HUES64 (cell line): ENCODE data around the gene C2orf72. TPM values are rescaled to one million over a fixed set of nuclear protein-coding genes. Genes with fewer than 3 reads are reported as not detected.
A peak's percentile ranks its signal among the peaks of the same experiment; 100 is the strongest.

Source experiments
- H3K27ac ChIP-seq: 2 replicates; pipeline ENCODE4 v1.7.0; 2013; ENCODE audit warnings: low read depth, low read length, inconsistent platforms
- H3K27me3 ChIP-seq: 2 replicates; pipeline ENCODE4 v1.6.1; 2013; ENCODE audit warnings: mild to moderate bottlenecking, low read length; ENCODE audit not compliant: insufficient read depth
- H3K36me3 ChIP-seq: 2 replicates; pipeline ENCODE4 v1.6.1; 2013; ENCODE audit warnings: mild to moderate bottlenecking, low read length; ENCODE audit not compliant: insufficient read depth
- H3K4me1 ChIP-seq: 2 replicates; pipeline ENCODE4 v1.6.1; 2013; ENCODE audit warnings: mild to moderate bottlenecking, low read length, moderate library complexity; ENCODE audit not compliant: insufficient read depth
- H3K4me3 ChIP-seq: 2 replicates; pipeline ENCODE4 v1.5.1; 2013; ENCODE audit warnings: mild to moderate bottlenecking, low read length, moderate library complexity
- H3K9ac ChIP-seq: 2 replicates; pipeline ENCODE4 v1.6.1; 2013; ENCODE audit warnings: mild to moderate bottlenecking, low read depth, low read length
- H3K9me3 ChIP-seq: 2 replicates; pipeline ENCODE4 v1.6.1; 2013; ENCODE audit warnings: low read depth, low read length; ENCODE audit not compliant: insufficient read depth
- WGBS: fragments of 150-250, 120-280 bp; methylation state at CpG from one replicate; pipeline ENCODE4 v1.1.7; 2013; ENCODE audit warnings: missing lambda C conversion rate; 5-methylcytosine and 5-hydroxymethylcytosine counted together
- polyA plus RNA-seq, 2 experiments: library from polyadenylated mRNA; stranded (reverse); fragments of 50-300 nt; gene quantifications; one replicate each; pipeline ENCODE4 v1.2.3, GENCODE V29; 2013

Gene C2orf72
- polyA plus RNA-seq (2013, experiment 1 of 2): 0.95 TPM
- 1.3 TPM for polyA plus RNA-seq (2013, experiment 2 of 2)

DNA sequence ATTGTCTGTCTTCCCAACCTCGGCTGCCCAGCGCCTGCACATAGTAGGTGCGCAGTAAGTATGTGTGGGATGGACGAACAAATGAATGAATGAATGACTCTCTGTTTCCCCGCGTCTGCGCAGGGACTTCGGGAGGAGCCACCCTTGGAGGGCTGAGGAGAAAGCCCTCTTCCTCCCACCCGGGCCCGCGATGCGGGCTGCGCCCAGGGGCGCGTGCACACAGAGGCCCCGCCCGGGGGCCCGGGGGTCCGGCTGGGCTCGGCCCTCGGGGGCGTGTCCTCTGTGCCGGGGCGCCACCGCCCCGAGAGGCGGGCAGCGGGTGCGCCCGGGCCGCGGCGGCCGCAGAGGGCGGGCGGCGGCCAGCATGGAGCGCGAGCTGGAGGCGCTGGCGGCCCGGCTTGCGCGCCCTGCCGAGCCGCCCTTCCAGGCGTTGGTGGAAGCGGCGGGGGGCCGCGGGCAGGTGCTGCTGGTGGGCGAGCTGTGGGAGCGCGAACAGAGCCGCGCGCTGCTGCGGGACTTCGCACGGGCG lies at the start of gene C2orf72:
TSS of gene C2orf72 (plus strand) at position 322 of the 529 bp plus-strand sequence. CDS start at position 365, 43 bp downstream.
- Histone ChIP-seq H3K9me3 (no peaks in the 10 kb centered on the region), H3K36me3 (no peaks in the 10 kb centered on the region), H3K4me3 (peak within 1 kb of the TSS; percentile 58), H3K4me1 (peaks cover 3% of the 10 kb centered on the region; the same call in 1 of the 2 replicates), H3K27me3 (peaks cover 72% of the 10 kb centered on the region), H3K27ac (no peak within 1 kb of the TSS), H3K9ac (no peak within 1 kb of the TSS)
- WGBS: 2% methylated on average over 61 of the region's 61 CpGs

DNA sequence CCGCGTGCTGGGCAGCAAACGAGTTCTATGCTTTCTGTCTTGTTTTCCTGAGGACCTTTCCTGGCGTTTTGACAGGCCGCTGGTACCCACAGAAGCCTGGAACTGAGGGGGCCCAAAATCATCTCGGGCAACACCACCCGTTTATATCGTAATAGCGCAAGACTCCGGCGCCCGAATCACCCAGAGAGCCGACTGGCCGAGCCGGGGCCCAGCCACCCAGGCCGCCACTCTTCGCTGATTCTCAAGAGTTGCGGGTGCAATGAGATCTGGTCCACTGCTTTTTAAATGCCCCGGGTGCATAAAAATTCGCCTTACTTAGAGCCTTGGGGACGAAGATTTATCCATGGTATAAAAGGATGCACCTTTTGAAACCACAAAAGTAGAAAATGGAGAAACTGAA lies 47.6 kb upstream of the C2orf72 start:
- Histone ChIP-seq H3K4me3 (no peak overlapping the region), H3K27me3 (0 out of 2 replicates have a peak, but pooled peaks cover 6% of the 10 kb centered on the region), H3K36me3 (no peaks in the 10 kb centered on the region), H3K9me3 (no peaks in the 10 kb centered on the region), H3K9ac (no peak overlapping the region), H3K27ac (no peak overlapping the region), H3K4me1 (peaks cover 11% of the 10 kb centered on the region)
- whole genome bisulfite sequencing: 93% methylated on average over 21 of the region's 21 CpGs

DNA sequence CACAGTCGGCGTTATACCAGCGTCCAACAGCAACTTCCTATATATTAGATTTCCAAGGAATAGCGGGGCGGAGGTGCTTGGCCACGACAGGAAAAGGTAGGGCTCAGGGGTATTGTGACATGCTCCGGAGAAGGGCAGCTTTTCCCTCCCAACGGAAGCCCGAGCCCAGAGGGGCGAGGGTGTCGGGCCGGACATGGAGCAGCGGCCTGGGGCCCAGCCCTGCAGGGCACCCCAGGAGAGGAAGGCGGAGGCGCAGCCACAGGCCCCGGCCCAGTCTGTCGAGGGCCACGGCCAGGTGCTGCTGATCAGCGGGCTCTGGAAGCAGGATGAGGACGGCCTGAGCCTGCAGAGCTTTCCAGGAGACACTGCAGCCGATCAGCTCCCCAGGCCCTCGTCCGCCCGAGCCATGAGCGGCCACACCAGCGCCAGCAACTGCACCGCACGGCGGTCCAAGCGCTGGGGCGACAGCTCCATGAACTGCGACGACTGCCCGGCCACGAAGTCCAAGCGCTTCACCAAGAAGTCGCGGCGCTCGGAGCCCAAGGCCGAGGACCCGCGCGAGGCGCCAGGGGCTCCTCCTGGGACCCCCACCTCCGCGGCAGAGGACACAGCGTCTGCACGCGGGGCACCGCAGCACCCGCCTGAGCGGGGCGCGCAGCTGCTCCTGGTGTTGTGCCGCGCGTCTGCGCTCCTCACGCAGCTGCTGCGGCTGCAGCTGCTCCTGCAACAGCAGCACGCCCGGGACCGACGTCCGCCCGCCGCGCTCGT lies 47.0 kb upstream of the C2orf72 start:
- peaks cover 11% of the 10 kb centered on the region for H3K4me1 ChIP-seq
- no peaks in the 10 kb centered on the region for H3K9me3 ChIP-seq
- no peak overlapping the region for H3K27ac ChIP-seq
- WGBS: 96% methylated on average over 70 of the region's 70 CpGs
- H3K36me3 ChIP-seq: no peaks in the 10 kb centered on the region
- 0 out of 2 replicates have a peak, but pooled peaks cover 6% of the 10 kb centered on the region for H3K27me3 ChIP-seq
- no peak overlapping the region for H3K4me3 ChIP-seq
- H3K9ac ChIP-seq: no peak overlapping the region

DNA sequence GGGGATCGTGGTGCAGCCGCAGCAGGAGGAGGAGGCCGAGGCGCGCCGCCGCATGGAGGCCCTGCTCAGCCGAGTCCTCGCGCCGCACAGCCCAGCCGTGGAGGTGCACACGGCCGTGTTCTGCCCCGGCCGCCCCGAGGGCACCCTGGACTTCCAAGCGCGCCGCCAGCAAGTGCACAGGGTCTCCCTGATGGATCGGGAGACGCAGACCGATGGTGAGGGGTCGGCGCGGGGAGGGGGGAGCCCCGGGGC lies 46.5 kb upstream of the C2orf72 start:
- Histone ChIP-seq H3K4me3 (no peak overlapping the region), H3K9ac (no peak overlapping the region), H3K4me1 (peaks cover 8% of the 10 kb centered on the region), H3K36me3 (no peaks in the 10 kb centered on the region), H3K27me3 (0 out of 2 replicates have a peak, but pooled peaks cover 6% of the 10 kb centered on the region), H3K9me3 (no peaks in the 10 kb centered on the region), H3K27ac (no peak overlapping the region)
- WGBS: 96% methylated on average over 27 of the region's 27 CpGs

DNA sequence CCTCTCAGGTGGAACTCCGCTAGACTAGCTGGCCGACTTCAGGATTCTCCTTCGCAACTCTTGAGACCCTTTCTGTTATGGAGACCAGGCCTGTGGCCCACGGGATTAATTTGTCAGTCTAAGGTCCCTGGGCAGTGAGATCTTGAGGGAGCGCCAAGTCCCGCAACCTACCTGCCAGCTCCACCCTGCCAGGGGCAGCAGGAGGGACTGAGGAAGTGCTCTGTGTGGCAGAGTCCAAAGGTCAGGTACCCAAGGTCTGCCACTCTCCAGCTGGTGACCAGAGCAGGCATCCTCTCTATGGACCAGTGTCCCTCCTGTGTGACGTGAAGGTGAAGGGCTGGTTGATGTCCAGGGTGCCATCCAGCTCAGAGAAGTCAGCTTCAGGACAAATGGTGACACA lies 45.7 kb upstream of the C2orf72 start:
- H3K9ac ChIP-seq: no peak overlapping the region
- H3K27ac ChIP-seq: no peak overlapping the region
- 95% methylated on average over 7 of the region's 7 CpGs for WGBS
- 0 out of 2 replicates have a peak, but pooled peaks cover 5% of the 10 kb centered on the region for H3K27me3 ChIP-seq
- no peaks in the 10 kb centered on the region for H3K36me3 ChIP-seq
- no peak overlapping the region for H3K4me3 ChIP-seq
- H3K9me3 ChIP-seq: no peaks in the 10 kb centered on the region
- peaks cover 3% of the 10 kb centered on the region for H3K4me1 ChIP-seq

DNA sequence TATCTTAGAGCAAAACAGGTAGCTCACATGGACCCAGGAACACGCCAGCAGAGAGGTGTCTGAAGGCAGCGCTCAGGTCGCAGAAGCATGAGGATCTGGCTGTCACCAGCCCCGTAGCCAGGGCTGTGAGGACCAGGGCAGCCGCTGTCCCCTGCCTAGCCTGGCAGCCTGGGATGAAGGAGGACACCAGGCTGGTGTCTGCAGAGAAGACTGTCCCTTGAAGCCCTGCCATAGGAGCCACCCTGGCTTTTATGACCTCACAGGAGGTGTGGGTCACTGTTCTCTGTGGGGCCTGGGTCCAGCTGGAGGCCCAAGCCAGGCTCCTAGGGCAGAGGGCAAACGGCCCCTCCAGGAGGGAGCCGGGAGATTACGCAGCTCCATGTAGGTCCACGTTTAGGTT lies 41.5 kb upstream of the C2orf72 start, which contains the start of gene SPATA3:
TSS of gene SPATA3 (plus strand) at position 301 of the 400 bp plus-strand sequence. CDS start 113 bp downstream, outside the sequence.
- 94% methylated on average over 9 of the region's 9 CpGs for WGBS
- no peak within 1 kb of the TSS for H3K4me3 ChIP-seq
- no peak within 1 kb of the TSS for H3K27ac ChIP-seq
- no peaks in the 10 kb centered on the region for H3K36me3 ChIP-seq
- H3K9me3 ChIP-seq: no peaks in the 10 kb centered on the region
- no peaks in the 10 kb centered on the region for H3K4me1 ChIP-seq
- H3K9ac ChIP-seq: no peak within 1 kb of the TSS
- H3K27me3 ChIP-seq: peaks cover 7% of the 10 kb centered on the region

DNA sequence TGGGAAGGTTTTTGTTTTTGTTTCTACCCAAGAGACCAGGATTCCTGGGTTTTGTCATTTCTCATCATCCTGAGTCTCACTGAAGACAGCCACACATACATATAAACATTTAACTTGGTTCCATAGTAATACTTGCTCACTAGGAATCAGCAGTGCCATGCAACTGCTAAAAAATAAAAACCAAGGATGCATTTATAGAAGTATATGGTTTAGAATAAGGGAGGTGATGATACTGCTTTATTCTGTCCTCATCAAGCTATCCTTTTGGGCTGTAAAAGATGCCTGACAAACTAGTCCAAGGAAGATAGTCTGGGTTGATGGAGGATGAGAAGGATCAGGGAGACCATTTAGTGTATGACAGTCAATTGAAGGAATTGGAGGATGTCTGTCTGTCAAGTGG lies 40.7 kb upstream of the C2orf72 start:
- H3K9me3 ChIP-seq: no peaks in the 10 kb centered on the region
- H3K4me1 ChIP-seq: no peaks in the 10 kb centered on the region
- peaks cover 10% of the 10 kb centered on the region for H3K27me3 ChIP-seq
- H3K9ac ChIP-seq: no peak overlapping the region
- H3K27ac ChIP-seq: no peak overlapping the region
- no peaks in the 10 kb centered on the region for H3K36me3 ChIP-seq
- no peak overlapping the region for H3K4me3 ChIP-seq

DNA sequence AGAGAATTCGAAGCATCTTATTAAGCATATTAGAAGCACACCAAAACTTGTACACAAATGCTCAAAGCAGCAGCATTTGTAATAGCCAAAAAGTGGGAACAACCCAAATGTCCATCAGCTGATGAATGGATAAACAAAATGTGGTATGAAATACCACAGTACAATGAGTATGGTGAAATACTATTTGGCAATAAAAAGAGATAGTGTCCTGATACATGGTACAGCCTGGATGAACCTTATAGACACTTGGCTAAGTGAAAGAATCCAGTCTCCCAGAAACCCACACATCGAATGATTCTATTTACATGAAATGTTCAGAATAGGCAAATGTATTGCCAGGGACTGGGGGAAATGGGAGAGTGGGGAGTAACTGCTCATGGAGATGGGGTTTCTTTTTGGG lies 38.4 kb upstream of the C2orf72 start:
- Histone ChIP-seq H3K9me3 (no peaks in the 10 kb centered on the region), H3K9ac (no peak overlapping the region), H3K4me1 (no peaks in the 10 kb centered on the region), H3K4me3 (no peak overlapping the region), H3K27ac (no peak overlapping the region), H3K36me3 (no peaks in the 10 kb centered on the region), H3K27me3 (peaks cover 16% of the 10 kb centered on the region)
- WGBS: 93% methylated on average over 2 of the region's 2 CpGs

DNA sequence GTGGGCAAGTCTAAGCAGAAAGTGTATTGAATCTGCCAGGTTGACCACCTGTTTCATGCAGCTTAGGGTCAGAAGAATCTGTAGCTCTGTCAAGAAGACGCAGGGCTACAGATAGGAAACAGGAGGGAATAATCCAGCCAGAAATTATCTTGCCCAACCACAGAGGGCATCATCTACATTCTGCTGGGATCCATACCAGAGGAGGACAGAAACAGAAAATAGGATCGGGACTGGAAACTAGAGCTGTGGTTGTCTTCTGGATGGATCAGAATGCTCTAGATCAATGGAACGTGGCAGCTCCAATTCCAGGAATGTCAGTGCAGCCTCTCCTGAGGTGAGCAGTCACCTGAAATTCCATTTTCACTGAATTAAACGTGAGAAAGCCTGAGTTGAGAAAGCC lies 37.8 kb upstream of the C2orf72 start:
- Histone ChIP-seq H3K9me3 (no peaks in the 10 kb centered on the region), H3K9ac (no peak overlapping the region), H3K36me3 (no peaks in the 10 kb centered on the region), H3K27ac (no peak overlapping the region), H3K4me3 (no peak overlapping the region), H3K4me1 (no peaks in the 10 kb centered on the region), H3K27me3 (peaks cover 16% of the 10 kb centered on the region)
- 89% methylated on average over 4 of the region's 4 CpGs for WGBS

DNA sequence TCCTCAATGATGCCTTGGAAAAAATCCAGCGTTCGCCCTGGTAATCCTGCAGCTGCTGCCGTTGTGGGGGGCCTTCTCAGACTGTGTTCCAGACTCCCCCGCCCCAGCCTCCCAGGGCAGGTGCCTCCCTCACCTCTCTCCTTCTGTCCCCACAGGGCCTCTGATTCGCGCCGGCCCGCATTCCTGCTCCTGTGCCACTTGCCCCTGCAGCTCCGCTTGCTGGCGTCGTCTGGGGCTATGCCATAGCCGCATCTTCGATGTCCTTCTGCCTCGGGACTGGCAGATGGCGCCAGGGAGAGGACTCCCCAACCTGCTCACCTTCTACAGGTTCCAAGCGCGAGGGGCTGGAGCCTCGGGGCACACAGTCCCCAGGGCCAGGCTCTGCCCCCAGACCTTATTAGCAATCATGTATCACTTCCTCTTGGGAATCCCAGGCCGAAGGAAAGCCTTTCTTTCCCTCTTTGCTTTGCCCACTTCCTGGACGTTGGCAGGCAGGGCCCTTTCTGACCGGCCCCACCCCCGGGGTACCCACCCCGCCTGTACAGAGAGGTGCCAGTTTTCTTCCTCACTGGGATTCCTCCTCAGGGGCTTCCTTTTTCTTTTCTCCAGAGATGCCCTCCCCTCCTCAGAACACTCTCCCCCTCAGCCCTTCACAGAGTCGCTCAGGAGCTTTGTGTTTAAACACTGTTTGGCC lies 37.0 kb upstream of the C2orf72 start:
- Histone ChIP-seq H3K4me1 (no peaks in the 10 kb centered on the region), H3K9ac (no peak overlapping the region), H3K36me3 (no peaks in the 10 kb centered on the region), H3K4me3 (no peak overlapping the region), H3K9me3 (no peaks in the 10 kb centered on the region), H3K27me3 (peaks cover 16% of the 10 kb centered on the region), H3K27ac (no peak overlapping the region)
- 58% methylated on average over 24 of the region's 24 CpGs for WGBS

DNA sequence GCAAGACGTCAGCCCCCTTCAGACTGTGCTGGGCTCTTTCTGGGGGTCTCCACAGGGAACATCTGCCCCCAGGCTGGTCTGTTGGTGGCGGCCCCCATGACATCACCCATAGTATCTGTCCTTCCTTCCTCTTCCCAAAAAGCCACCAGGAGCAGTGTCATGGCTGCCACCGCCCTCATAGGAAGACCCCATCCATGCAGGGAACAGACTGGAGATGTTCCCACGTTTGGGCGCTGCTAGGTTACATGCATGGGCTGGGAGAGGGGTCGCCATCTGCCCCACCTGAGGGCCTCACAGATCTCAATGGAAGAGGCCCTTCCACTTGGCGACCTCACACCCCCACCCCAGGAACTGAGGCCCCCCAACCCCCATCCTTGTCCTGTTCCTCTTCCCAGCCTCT lies 36.3 kb upstream of the C2orf72 start:
- no peaks in the 10 kb centered on the region for H3K36me3 ChIP-seq
- no peaks in the 10 kb centered on the region for H3K9me3 ChIP-seq
- no peak overlapping the region for H3K9ac ChIP-seq
- 79% methylated on average over 7 of the region's 7 CpGs for WGBS
- H3K27ac ChIP-seq: no peak overlapping the region
- no peaks in the 10 kb centered on the region for H3K4me1 ChIP-seq
- peaks cover 16% of the 10 kb centered on the region for H3K27me3 ChIP-seq
- H3K4me3 ChIP-seq: no peak overlapping the region
